GM23338 (cell line): ENCODE measurements around the gene MYO7B.

ENCODE experiments used
- CREB1 ChIP-seq: fragments of 250-450 bp; sonication (Bioruptor Pico); IDR thresholded peaks from 2 replicates; pipeline ENCODE4 v1.5.0; 2020; ENCODE audit warnings: low read depth, mild to moderate bottlenecking, moderate library complexity
- EZH2 ChIP-seq: fragments of 200-600 bp; sonication (generic); IDR thresholded peaks from one replicate; pipeline ENCODE4 v1.8.0; 2017; ENCODE audit warnings: antibody characterized with exemption, mild to moderate bottlenecking, low read depth; ENCODE audit not compliant: unreplicated experiment
- EZH2phosphoT487 ChIP-seq: fragments of 200-600 bp; sonication (generic); IDR thresholded peaks from one replicate; pipeline ENCODE4 v1.8.1; 2018; ENCODE audit warnings: antibody characterized with exemption; ENCODE audit not compliant: unreplicated experiment
- POLR2AphosphoS5 ChIP-seq: IDR thresholded peaks from 2 replicates; pipeline ENCODE4 v1.6.1; 2016; ENCODE audit warnings: antibody characterized with exemption, low read depth
- STAT1 ChIP-seq: IDR thresholded peaks from one replicate; pipeline ENCODE4 v1.6.1; 2016; ENCODE audit warnings: antibody characterized with exemption; ENCODE audit not compliant: unreplicated experiment
- TF ChIP-seq, protein P1 (sequence below), 2 experiments: fragments of 200-600 bp in 1 of 2; sonication (generic) in 1 of 2; conservative IDR thresholded peaks; 2 replicates each; pipeline versions ENCODE4 v1.5.1 to v1.6.1; 2016 to 2017; ENCODE audit warnings: antibody characterized with exemption in 2 of 2, low read depth in 2 of 2, mild to moderate bottlenecking in 2 of 2, moderate library complexity in 1 of 2
- TF ChIP-seq, protein P2 (sequence below): IDR thresholded peaks from one replicate; pipeline ENCODE4 v1.6.1; 2018; ENCODE audit warnings: antibody characterized with exemption; ENCODE audit not compliant: unreplicated experiment

- TF ChIP-seq, protein P1, sequence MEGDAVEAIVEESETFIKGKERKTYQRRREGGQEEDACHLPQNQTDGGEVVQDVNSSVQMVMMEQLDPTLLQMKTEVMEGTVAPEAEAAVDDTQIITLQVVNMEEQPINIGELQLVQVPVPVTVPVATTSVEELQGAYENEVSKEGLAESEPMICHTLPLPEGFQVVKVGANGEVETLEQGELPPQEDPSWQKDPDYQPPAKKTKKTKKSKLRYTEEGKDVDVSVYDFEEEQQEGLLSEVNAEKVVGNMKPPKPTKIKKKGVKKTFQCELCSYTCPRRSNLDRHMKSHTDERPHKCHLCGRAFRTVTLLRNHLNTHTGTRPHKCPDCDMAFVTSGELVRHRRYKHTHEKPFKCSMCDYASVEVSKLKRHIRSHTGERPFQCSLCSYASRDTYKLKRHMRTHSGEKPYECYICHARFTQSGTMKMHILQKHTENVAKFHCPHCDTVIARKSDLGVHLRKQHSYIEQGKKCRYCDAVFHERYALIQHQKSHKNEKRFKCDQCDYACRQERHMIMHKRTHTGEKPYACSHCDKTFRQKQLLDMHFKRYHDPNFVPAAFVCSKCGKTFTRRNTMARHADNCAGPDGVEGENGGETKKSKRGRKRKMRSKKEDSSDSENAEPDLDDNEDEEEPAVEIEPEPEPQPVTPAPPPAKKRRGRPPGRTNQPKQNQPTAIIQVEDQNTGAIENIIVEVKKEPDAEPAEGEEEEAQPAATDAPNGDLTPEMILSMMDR (conservative IDR thresholded peaks at IDR 0.05; ENCODE audit: low read depth in 2 of 2), result no peak
- TF ChIP-seq EZH2phosphoT487 (no peak), POLR2AphosphoS5 (no peak), STAT1 (no peak), EZH2 (no peak), CREB1 (no peak)
- TF ChIP-seq, protein P2, sequence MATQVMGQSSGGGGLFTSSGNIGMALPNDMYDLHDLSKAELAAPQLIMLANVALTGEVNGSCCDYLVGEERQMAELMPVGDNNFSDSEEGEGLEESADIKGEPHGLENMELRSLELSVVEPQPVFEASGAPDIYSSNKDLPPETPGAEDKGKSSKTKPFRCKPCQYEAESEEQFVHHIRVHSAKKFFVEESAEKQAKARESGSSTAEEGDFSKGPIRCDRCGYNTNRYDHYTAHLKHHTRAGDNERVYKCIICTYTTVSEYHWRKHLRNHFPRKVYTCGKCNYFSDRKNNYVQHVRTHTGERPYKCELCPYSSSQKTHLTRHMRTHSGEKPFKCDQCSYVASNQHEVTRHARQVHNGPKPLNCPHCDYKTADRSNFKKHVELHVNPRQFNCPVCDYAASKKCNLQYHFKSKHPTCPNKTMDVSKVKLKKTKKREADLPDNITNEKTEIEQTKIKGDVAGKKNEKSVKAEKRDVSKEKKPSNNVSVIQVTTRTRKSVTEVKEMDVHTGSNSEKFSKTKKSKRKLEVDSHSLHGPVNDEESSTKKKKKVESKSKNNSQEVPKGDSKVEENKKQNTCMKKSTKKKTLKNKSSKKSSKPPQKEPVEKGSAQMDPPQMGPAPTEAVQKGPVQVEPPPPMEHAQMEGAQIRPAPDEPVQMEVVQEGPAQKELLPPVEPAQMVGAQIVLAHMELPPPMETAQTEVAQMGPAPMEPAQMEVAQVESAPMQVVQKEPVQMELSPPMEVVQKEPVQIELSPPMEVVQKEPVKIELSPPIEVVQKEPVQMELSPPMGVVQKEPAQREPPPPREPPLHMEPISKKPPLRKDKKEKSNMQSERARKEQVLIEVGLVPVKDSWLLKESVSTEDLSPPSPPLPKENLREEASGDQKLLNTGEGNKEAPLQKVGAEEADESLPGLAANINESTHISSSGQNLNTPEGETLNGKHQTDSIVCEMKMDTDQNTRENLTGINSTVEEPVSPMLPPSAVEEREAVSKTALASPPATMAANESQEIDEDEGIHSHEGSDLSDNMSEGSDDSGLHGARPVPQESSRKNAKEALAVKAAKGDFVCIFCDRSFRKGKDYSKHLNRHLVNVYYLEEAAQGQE, result no peak
Measured at GRCh38 chr2:127664065-127664894, 128.8 kb downstream of the MYO7B start.
